Measurements from ENCODE around the gene HERPUD1. TPM values are rescaled to one million over a fixed set of nuclear protein-coding genes. Genes with fewer than 3 reads are reported as not detected.

HERPUD1 gene
- total RNA-seq, 1 experiment from 2014 or later, result 28.9 TPM

DNA sequence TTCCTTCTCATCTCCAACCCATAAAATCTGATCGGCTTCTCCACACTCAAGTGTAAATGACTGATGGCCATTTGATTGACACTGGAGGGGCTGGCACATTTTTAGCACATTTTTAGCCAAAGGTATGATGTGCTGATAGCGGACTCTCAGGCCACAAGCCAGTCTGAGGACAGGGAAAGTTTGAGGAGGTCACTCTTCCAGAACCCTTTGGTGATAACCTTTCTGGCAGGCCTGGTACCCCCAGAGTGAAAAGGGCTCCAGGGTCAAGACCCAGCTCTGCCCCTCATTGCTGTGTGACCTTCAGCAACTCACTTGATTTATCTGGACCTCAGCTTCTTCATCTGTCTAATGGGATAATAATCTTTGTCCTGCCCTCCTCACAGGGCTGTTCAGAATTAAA, 55.8 kb downstream of the HERPUD1 start:
- no peaks in the 10 kb centered on the region for H3K4me1 ChIP-seq (ENCODE audit: insufficient read depth, low read length)
- peaks cover 18 to 33% of the 10 kb centered on the region in 2 experiments for H3K4me1 Mint-ChIP-seq
- no peak overlapping the region for H3T11ph ChIP-seq (ENCODE audit: low read length)
- H3K18ac ChIP-seq (ENCODE audit: insufficient read length, low read depth, low read length), result no peak overlapping the region
- no peaks in the 10 kb centered on the region for H3K79me2 ChIP-seq (ENCODE audit: insufficient read depth, low read length)
- no peak overlapping the region for H2BK20ac ChIP-seq (ENCODE audit: low read depth, low read length, poor library complexity, severe bottlenecking)
- H4K20me1 ChIP-seq (ENCODE audit: control insufficient read depth, insufficient read depth, insufficient read length), result no peaks in the 10 kb centered on the region
- no peak overlapping the region for H4K91ac ChIP-seq (ENCODE audit: insufficient read length, low read depth, low read length)
- H3K56ac ChIP-seq (ENCODE audit: insufficient read length, low read depth, low read length), result no peak overlapping the region
- H2AK5ac ChIP-seq (ENCODE audit: insufficient read length, low read length), result no peak overlapping the region
- no peak overlapping the region for H4K8ac ChIP-seq (replicated peaks; ENCODE audit: insufficient read length, low read depth, low read length)
- H3K4me3 Mint-ChIP-seq, result no peak overlapping the region
- no peaks in the 10 kb centered on the region for H3K79me1 ChIP-seq (ENCODE audit: insufficient read depth, low read depth, low read length, poor library complexity, severe bottlenecking)
- H2AFZ ChIP-seq (ENCODE audit: low read length), result no peak overlapping the region
- H2BK5ac ChIP-seq (ENCODE audit: insufficient read length, low read length), result no peak overlapping the region
- no peak overlapping the region for H3K23ac ChIP-seq (ENCODE audit: insufficient read length, low read depth, low read length)
- no peak overlapping the region for H4K5ac ChIP-seq (ENCODE audit: insufficient read length, low read depth, low read length)
- H3K4me2 ChIP-seq (ENCODE audit: insufficient read depth, insufficient read length, low read length), result no peak overlapping the region
- H3K4ac ChIP-seq (ENCODE audit: low read depth, low read length), result no peak overlapping the region
- no peak overlapping the region for H2BK120ac ChIP-seq (ENCODE audit: low read depth, low read length, poor library complexity, severe bottlenecking)
- H3K14ac ChIP-seq (ENCODE audit: insufficient read depth, low read length), result no peak overlapping the region
- H2BK15ac ChIP-seq (ENCODE audit: low read depth, low read length), result no peak overlapping the region
- H3K9ac ChIP-seq (ENCODE audit: extremely low read depth, insufficient read length, low read length), result no peak overlapping the region
- no peak overlapping the region for H3K27ac ChIP-seq (ENCODE audit: insufficient read length, low read depth, low read length)
- H3K9me3 ChIP-seq (ENCODE audit: control insufficient read depth, low read depth, low read length), result no peaks in the 10 kb centered on the region
- no peak overlapping the region for H2BK12ac ChIP-seq (ENCODE audit: insufficient read length, low read depth, low read length)
- peaks cover 52% of the 10 kb centered on the region for H3K27me3 Mint-ChIP-seq (ENCODE audit: low read depth)
- no peaks in the 10 kb centered on the region for H3K9me3 Mint-ChIP-seq
- H3K36me3 Mint-ChIP-seq (ENCODE audit: insufficient read depth in 1 of 3, low read depth in 3 of 3), result no peaks in the 10 kb centered on the region; a peak in 1 of 7 replicates
- peaks cover 2% of the 10 kb centered on the region for H3K23me2 ChIP-seq (ENCODE audit: insufficient read length, low read depth, low read length, poor library complexity, severe bottlenecking)
- TF ChIP-seq, protein P1, sequence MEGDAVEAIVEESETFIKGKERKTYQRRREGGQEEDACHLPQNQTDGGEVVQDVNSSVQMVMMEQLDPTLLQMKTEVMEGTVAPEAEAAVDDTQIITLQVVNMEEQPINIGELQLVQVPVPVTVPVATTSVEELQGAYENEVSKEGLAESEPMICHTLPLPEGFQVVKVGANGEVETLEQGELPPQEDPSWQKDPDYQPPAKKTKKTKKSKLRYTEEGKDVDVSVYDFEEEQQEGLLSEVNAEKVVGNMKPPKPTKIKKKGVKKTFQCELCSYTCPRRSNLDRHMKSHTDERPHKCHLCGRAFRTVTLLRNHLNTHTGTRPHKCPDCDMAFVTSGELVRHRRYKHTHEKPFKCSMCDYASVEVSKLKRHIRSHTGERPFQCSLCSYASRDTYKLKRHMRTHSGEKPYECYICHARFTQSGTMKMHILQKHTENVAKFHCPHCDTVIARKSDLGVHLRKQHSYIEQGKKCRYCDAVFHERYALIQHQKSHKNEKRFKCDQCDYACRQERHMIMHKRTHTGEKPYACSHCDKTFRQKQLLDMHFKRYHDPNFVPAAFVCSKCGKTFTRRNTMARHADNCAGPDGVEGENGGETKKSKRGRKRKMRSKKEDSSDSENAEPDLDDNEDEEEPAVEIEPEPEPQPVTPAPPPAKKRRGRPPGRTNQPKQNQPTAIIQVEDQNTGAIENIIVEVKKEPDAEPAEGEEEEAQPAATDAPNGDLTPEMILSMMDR (conservative IDR thresholded peaks at IDR 0.05), result no peak
- WGBS (ENCODE audit: extremely low coverage, insufficient read length, low lambda C conversion rate), result no CpG with 5 or more reads among the region's 2 CpGs
- peaks cover 6% of the 10 kb centered on the region; the same call in 1 of the 2 replicates for H3K27me3 ChIP-seq (ENCODE audit: insufficient read depth, low read length)
- no peak overlapping the region for H3K27ac Mint-ChIP-seq
- DNase-seq, result no peak

Data from H9 (cell line).